ENCODE measurements around the gene NUP54. TPM values are rescaled to one million over a fixed set of nuclear protein-coding genes. Genes with fewer than 3 reads are reported as not detected.

Gene NUP54
- polyA plus RNA-seq, 2 of the 4 experiments (the other 2 are of a cell fraction), result 32.1 to 43.2 TPM

DNA sequence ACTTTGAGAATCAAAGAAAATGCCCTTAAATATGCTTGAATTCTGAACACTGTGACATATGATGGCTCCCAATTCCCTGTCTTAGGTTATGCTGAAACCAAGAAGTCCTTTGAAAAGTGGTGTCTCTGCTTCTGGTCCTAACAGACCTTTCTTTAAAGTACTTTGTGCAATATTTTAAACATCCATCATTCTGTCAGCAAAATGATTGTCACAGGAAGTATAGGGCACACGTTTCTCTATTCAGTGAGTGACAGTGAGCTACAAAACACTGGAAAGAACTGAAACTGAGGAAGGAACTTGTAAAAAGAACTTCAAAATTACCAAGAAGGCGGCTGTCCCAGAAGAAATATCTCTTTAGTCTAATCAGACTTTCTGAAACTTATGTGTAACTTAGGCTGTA, 12.2 kb upstream of the NUP54 start:
- ATAC-seq, result no peak
- no peak for FAIRE-seq
- CTCF ChIA-PET, result interaction anchor here (5.0 kb wide), 1 partner anchor 20 kb away, joined by 18 read pairs; no protein-coding TSS in a partner anchor
- Histone ChIP-seq H3K4me2 (no peak overlapping the region), H3K4me3 (no peak overlapping the region), H3K9me3 (no peaks in the 10 kb centered on the region), H3K4me1 (no peaks in the 10 kb centered on the region), H3K27ac (no peak overlapping the region)
- TF ChIP-seq SMC3 (IDR thresholded peaks at IDR 0.05) (no peak), CHD2 (IDR thresholded peaks at IDR 0.05; ENCODE audit: low read length, partially characterized antibody) (no peak), MYC (IDR thresholded peaks at IDR 0.05; ENCODE audit: borderline replicate concordance, low read length) (no peak), NFE2L2 (conservative IDR thresholded peaks at IDR 0.05; ENCODE audit: low read length) (no peak), FOXS1 (CRISPR knock-in tag; IDR thresholded peaks at IDR 0.05) (no peak), TFCP2L1 (CRISPR knock-in tag; IDR thresholded peaks at IDR 0.05) (no peak), HOXA7 (CRISPR knock-in tag; IDR thresholded peaks at IDR 0.05) (no peak), ZC3H11A (IDR thresholded peaks at IDR 0.05) (no peak), BHLHE40 (IDR thresholded peaks at IDR 0.05; ENCODE audit: low read depth, low read length) (no peak), EHMT2 (IDR thresholded peaks at IDR 0.05; ENCODE audit: low read depth) (no peak), RCOR1 (IDR thresholded peaks at IDR 0.05; ENCODE audit: low read depth, low read length) (no peak), SREBF2 (IDR thresholded peaks at IDR 0.05) (no peak), RNF2 (IDR thresholded peaks at IDR 0.05; ENCODE audit: borderline replicate concordance, low read depth) (no peak)
- TF ChIP-seq, protein P1, sequence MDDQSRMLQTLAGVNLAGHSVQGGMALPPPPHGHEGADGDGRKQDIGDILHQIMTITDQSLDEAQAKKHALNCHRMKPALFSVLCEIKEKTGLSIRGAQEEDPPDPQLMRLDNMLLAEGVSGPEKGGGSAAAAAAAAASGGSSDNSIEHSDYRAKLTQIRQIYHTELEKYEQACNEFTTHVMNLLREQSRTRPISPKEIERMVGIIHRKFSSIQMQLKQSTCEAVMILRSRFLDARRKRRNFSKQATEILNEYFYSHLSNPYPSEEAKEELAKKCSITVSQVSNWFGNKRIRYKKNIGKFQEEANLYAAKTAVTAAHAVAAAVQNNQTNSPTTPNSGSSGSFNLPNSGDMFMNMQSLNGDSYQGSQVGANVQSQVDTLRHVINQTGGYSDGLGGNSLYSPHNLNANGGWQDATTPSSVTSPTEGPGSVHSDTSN (IDR thresholded peaks at IDR 0.05), result no peak
- TF ChIP-seq, protein P2, sequence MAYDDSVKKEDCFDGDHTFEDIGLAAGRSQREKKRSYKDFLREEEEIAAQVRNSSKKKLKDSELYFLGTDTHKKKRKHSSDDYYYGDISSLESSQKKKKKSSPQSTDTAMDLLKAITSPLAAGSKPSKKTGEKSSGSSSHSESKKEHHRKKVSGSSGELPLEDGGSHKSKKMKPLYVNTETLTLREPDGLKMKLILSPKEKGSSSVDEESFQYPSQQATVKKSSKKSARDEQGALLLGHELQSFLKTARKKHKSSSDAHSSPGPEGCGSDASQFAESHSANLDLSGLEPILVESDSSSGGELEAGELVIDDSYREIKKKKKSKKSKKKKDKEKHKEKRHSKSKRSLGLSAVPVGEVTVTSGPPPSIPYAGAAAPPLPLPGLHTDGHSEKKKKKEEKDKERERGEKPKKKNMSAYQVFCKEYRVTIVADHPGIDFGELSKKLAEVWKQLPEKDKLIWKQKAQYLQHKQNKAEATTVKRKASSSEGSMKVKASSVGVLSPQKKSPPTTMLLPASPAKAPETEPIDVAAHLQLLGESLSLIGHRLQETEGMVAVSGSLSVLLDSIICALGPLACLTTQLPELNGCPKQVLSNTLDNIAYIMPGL (CRISPR knock-in tag; IDR thresholded peaks at IDR 0.05; ENCODE audit: borderline replicate concordance), result no peak
- WGBS (ENCODE audit: missing lambda C conversion rate), result 56% methylated on average over 2 of the region's 2 CpGs
- DNase-seq (ENCODE audit: low read depth in 1 of 2, low spot score in 1 of 2), result no peak
- POLR2A ChIA-PET, result no interaction called here

DNA sequence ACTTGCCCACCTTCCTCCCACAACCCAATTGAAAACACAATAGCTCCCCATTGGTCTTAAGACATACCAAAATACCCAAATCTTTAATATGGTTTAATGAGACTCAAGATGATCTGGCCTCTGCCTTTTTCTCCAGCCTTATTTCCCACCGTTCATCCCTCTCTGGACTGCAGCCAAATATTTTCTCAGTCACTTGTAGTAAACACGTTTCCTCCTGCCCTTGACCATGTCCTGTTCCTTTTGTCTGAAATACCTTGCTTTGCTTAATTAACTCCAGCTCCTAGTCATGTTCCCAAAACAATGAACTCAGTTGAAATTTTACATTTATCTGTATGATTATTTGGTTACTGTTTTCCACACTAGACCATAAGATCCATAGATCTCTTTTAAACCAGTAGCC, 8.4 kb upstream of the NUP54 start:
- POLR2A ChIA-PET, result no interaction called here
- no peak overlapping the region for H3K4me2 ChIP-seq
- 43% methylated on average over 2 of the region's 2 CpGs for WGBS (ENCODE audit: missing lambda C conversion rate)
- H3K27ac ChIP-seq, result no peak overlapping the region
- no peak overlapping the region for H3K4me3 ChIP-seq
- CTCF ChIA-PET, result interaction anchor here (1.4 kb wide), 1 partner anchor 23 kb away, joined by 7 read pairs; no protein-coding TSS in a partner anchor
- no peaks in the 10 kb centered on the region for H3K9me3 ChIP-seq
- DNase-seq (ENCODE audit: low read depth in 1 of 2, low spot score in 1 of 2) (no peak), ATAC-seq (no peak), FAIRE-seq (no peak)
- no peaks in the 10 kb centered on the region for H3K4me1 ChIP-seq
- TF ChIP-seq FOSB (CRISPR knock-in tag; IDR thresholded peaks at IDR 0.05), result no peak
- no peak for TF ChIP-seq MAFK (IDR thresholded peaks at IDR 0.05; ENCODE audit: partially characterized antibody)
- TF ChIP-seq ELK1 (IDR thresholded peaks at IDR 0.05; ENCODE audit: low read depth, low read length), result no peak
- TF ChIP-seq HEYL (CRISPR knock-in tag; IDR thresholded peaks at IDR 0.05), result no peak
- TF ChIP-seq, protein P3, sequence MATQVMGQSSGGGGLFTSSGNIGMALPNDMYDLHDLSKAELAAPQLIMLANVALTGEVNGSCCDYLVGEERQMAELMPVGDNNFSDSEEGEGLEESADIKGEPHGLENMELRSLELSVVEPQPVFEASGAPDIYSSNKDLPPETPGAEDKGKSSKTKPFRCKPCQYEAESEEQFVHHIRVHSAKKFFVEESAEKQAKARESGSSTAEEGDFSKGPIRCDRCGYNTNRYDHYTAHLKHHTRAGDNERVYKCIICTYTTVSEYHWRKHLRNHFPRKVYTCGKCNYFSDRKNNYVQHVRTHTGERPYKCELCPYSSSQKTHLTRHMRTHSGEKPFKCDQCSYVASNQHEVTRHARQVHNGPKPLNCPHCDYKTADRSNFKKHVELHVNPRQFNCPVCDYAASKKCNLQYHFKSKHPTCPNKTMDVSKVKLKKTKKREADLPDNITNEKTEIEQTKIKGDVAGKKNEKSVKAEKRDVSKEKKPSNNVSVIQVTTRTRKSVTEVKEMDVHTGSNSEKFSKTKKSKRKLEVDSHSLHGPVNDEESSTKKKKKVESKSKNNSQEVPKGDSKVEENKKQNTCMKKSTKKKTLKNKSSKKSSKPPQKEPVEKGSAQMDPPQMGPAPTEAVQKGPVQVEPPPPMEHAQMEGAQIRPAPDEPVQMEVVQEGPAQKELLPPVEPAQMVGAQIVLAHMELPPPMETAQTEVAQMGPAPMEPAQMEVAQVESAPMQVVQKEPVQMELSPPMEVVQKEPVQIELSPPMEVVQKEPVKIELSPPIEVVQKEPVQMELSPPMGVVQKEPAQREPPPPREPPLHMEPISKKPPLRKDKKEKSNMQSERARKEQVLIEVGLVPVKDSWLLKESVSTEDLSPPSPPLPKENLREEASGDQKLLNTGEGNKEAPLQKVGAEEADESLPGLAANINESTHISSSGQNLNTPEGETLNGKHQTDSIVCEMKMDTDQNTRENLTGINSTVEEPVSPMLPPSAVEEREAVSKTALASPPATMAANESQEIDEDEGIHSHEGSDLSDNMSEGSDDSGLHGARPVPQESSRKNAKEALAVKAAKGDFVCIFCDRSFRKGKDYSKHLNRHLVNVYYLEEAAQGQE (IDR thresholded peaks at IDR 0.05), result no peak
- TF ChIP-seq, protein P4, sequence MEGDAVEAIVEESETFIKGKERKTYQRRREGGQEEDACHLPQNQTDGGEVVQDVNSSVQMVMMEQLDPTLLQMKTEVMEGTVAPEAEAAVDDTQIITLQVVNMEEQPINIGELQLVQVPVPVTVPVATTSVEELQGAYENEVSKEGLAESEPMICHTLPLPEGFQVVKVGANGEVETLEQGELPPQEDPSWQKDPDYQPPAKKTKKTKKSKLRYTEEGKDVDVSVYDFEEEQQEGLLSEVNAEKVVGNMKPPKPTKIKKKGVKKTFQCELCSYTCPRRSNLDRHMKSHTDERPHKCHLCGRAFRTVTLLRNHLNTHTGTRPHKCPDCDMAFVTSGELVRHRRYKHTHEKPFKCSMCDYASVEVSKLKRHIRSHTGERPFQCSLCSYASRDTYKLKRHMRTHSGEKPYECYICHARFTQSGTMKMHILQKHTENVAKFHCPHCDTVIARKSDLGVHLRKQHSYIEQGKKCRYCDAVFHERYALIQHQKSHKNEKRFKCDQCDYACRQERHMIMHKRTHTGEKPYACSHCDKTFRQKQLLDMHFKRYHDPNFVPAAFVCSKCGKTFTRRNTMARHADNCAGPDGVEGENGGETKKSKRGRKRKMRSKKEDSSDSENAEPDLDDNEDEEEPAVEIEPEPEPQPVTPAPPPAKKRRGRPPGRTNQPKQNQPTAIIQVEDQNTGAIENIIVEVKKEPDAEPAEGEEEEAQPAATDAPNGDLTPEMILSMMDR (IDR thresholded peaks at IDR 0.05), result no peak
- TF ChIP-seq CBX8 (IDR thresholded peaks at IDR 0.05), result no peak
- TF ChIP-seq ATOH8 (CRISPR knock-in tag; IDR thresholded peaks at IDR 0.05; ENCODE audit: low read depth), result no peak
- no peak for TF ChIP-seq RARB (CRISPR knock-in tag; IDR thresholded peaks at IDR 0.05)
- TF ChIP-seq RAD21 (conservative IDR thresholded peaks at IDR 0.05 in 1 of 2, IDR thresholded peaks at IDR 0.05 in 1 of 2), result no peak
- TF ChIP-seq, protein P1 (IDR thresholded peaks at IDR 0.05), result no peak
- no peak for TF ChIP-seq NFE2L2 (conservative IDR thresholded peaks at IDR 0.05; ENCODE audit: low read length)
- no peak for TF ChIP-seq MAX (IDR thresholded peaks at IDR 0.05)
- no peak for TF ChIP-seq ZC3H11A (IDR thresholded peaks at IDR 0.05)

Data from A549 (cell line).